H1 (cell line): ENCODE measurements around the gene SNX15. TPM values are rescaled to one million over a fixed set of nuclear protein-coding genes. Genes with fewer than 3 reads are reported as not detected.

ENCODE experiments used
- CTCF ChIA-PET: fragments of 300-600 bp; sonication (Branson Sonifier 250); formaldehyde crosslinking; loops from one replicate; lab custom pipeline; 2021; ENCODE audit not compliant: partially characterized antibody; lab: Charles Lee
- POLR2A ChIA-PET: fragments of 300-600 bp; sonication (Branson Sonifier 250); formaldehyde crosslinking; loops from one replicate; lab custom pipeline; 2021; ENCODE audit warnings: inconsistent platforms; ENCODE audit not compliant: partially characterized antibody; lab: Charles Lee
- DNase-seq, 2 experiments: peaks; one replicate each; pipeline versions ENCODE4 v3.0.0 to v3.0.0-alpha.2; 2010 to 2022; ENCODE audit warnings: low spot score in 2 of 2, low read depth in 1 of 2, mixed read lengths in 1 of 2
- FAIRE-seq: peaks from 2 replicates; lab custom pipeline; 2011; peaks lifted over from hg19 to GRCh38; lab: Jason Lieb, UNC
- H2AFZ ChIP-seq: 2 replicates; pipeline ENCODE4 v1.8.1; 2012; ENCODE audit warnings: low read length, inconsistent platforms
- H2AK5ac ChIP-seq: 2 replicates; pipeline ENCODE4 v1.6.1; 2013; ENCODE audit warnings: low read depth, low read length
- H2BK120ac ChIP-seq: replicated peaks from 2 replicates; pipeline ENCODE3; 2013; ENCODE audit warnings: low read depth, low read length, inconsistent platforms
- H2BK12ac ChIP-seq: 2 replicates; pipeline ENCODE4 v1.6.1; 2013; ENCODE audit warnings: low read depth, low read length
- H2BK15ac ChIP-seq: 2 replicates; pipeline ENCODE4 v1.6.1; 2013; ENCODE audit warnings: low read length
- H2BK20ac ChIP-seq: 2 replicates; pipeline ENCODE4 v1.6.1; 2013; ENCODE audit warnings: low read length
- H2BK5ac ChIP-seq: 2 replicates; pipeline ENCODE4 v1.6.1; 2013; ENCODE audit warnings: low read depth, low read length
- H3K14ac ChIP-seq: 2 replicates; pipeline ENCODE4 v1.6.1; 2013; ENCODE audit warnings: inconsistent platforms; ENCODE audit not compliant: insufficient read length
- H3K18ac ChIP-seq: 2 replicates; pipeline ENCODE4 v1.6.1; 2013; ENCODE audit warnings: low read length; ENCODE audit errors: extremely low read depth
- H3K23ac ChIP-seq: 2 replicates; pipeline ENCODE4 v1.6.1; 2013; ENCODE audit warnings: inconsistent platforms; ENCODE audit not compliant: insufficient read length
- H3K23me2 ChIP-seq: 2 replicates; pipeline ENCODE4 v1.6.1; 2013; ENCODE audit warnings: low read depth, low read length
- H3K27ac ChIP-seq: 2 replicates; pipeline ENCODE4 v1.6.1; 2011; ENCODE audit warnings: low read depth, low read length, inconsistent platforms
- H3K27me3 ChIP-seq, 4 experiments: replicated peaks in 1 of 4; 1 replicate in 1 of 4; 2 replicates in 3 of 4; pipeline versions ENCODE4 v1.6.1 to v1.8.1; 2011 to 2013; ENCODE audit warnings: low read length in 3 of 4, mild to moderate bottlenecking in 3 of 4, inconsistent platforms in 2 of 4, mixed read lengths in 2 of 4, moderate library complexity in 1 of 4; ENCODE audit not compliant: control insufficient read depth in 3 of 4, insufficient read depth in 3 of 4; ENCODE audit errors: extremely low read depth in 1 of 4
- H3K36me3 ChIP-seq, 4 experiments: 2 replicates each; pipeline versions ENCODE4 v1.6.1 to v1.8.1; 2011 to 2013; ENCODE audit warnings: mild to moderate bottlenecking in 4 of 4, low read length in 3 of 4, moderate library complexity in 2 of 4, control low read depth in 1 of 4, inconsistent platforms in 1 of 4; ENCODE audit not compliant: insufficient read depth in 4 of 4, control insufficient read depth in 2 of 4
- H3K4ac ChIP-seq: replicated peaks from 2 replicates; pipeline ENCODE3; 2013; ENCODE audit warnings: low read length, low read depth, mixed read lengths, inconsistent platforms; ENCODE audit not compliant: insufficient read length
- H3K4me1 ChIP-seq, 4 experiments: replicated peaks in 1 of 4; 1 replicate in 1 of 4; 2 replicates in 3 of 4; pipeline versions ENCODE4 v1.6.1 to v1.8.1; 2011 to 2013; ENCODE audit warnings: low read length in 3 of 4, inconsistent platforms in 2 of 4, mixed read lengths in 1 of 4; ENCODE audit not compliant: insufficient read depth in 4 of 4, control insufficient read depth in 3 of 4
- H3K4me2 ChIP-seq, 2 experiments: 2 replicates each; pipeline versions ENCODE4 v1.6.1 to v1.8.1; 2011 to 2013; ENCODE audit warnings: low read depth in 2 of 2, low read length in 2 of 2, control low read depth in 1 of 2, inconsistent platforms in 1 of 2, mild to moderate bottlenecking in 1 of 2; ENCODE audit not compliant: insufficient read depth in 1 of 2
- H3K4me3 ChIP-seq, 4 experiments: fragments of 200-600, 300-600 bp in 1 of 4; sonication (generic), shearing (Covaris generic), sonication (Bioruptor Twin) in 1 of 4; 2 replicates each; pipeline versions ENCODE4 v1.5.1 to v1.8.1; 2011 to 2016; ENCODE audit warnings: low read length in 4 of 4, low read depth in 3 of 4, control low read depth in 2 of 4, inconsistent platforms in 2 of 4, mild to moderate bottlenecking in 2 of 4, mixed read lengths in 1 of 4, moderate library complexity in 1 of 4; ENCODE audit not compliant: insufficient read depth in 2 of 4; ENCODE audit errors: extremely low read depth in 1 of 4
- H3K56ac ChIP-seq: replicated peaks from 2 replicates; pipeline ENCODE3; 2013; ENCODE audit warnings: low read depth, mild to moderate bottlenecking, mixed read lengths, low read length, inconsistent platforms; ENCODE audit not compliant: insufficient read length
- H3K79me1 ChIP-seq: 2 replicates; pipeline ENCODE4 v1.6.1; 2013; ENCODE audit warnings: low read depth, low read length, control low read depth
- H3K79me2 ChIP-seq, 2 experiments: 2 replicates each; pipeline versions ENCODE4 v1.6.1 to v1.8.1; 2012 to 2013; ENCODE audit warnings: low read length in 2 of 2, mild to moderate bottlenecking in 2 of 2, inconsistent platforms in 1 of 2; ENCODE audit not compliant: insufficient read depth in 2 of 2, control insufficient read depth in 1 of 2
- H3K9ac ChIP-seq, 4 experiments: replicated peaks in 1 of 4; 1 replicate in 1 of 4; 2 replicates in 3 of 4; pipeline versions ENCODE4 v1.6.1 to v1.8.1; 2011 to 2013; ENCODE audit warnings: low read depth in 3 of 4, low read length in 3 of 4, control low read depth in 2 of 4, mild to moderate bottlenecking in 2 of 4, moderate library complexity in 2 of 4, inconsistent platforms in 1 of 4; ENCODE audit errors: extremely low read depth in 1 of 4
- H3K9me3 ChIP-seq, 2 experiments: 2 replicates each; pipeline versions ENCODE4 v1.6.1 to v1.8.1; 2012 to 2013; ENCODE audit warnings: mild to moderate bottlenecking in 2 of 2, moderate library complexity in 2 of 2, control low read depth in 1 of 2, inconsistent platforms in 1 of 2, low read depth in 1 of 2, low read length in 1 of 2, mixed read lengths in 1 of 2; ENCODE audit not compliant: insufficient read depth in 2 of 2
- H4K20me1 ChIP-seq, 2 experiments: replicated peaks in 1 of 2; 2 replicates each; pipeline versions ENCODE3 to v1.8.1; 2011 to 2013; ENCODE audit warnings: inconsistent platforms in 2 of 2, low read length in 2 of 2, mild to moderate bottlenecking in 1 of 2; ENCODE audit not compliant: insufficient read depth in 2 of 2, control insufficient read depth in 1 of 2
- H4K5ac ChIP-seq: 2 replicates; pipeline ENCODE4 v1.6.1; 2013; ENCODE audit warnings: low read length, low read depth, mixed read lengths, inconsistent platforms; ENCODE audit not compliant: insufficient read length
- H4K8ac ChIP-seq: 2 replicates; pipeline ENCODE4 v1.8.0; 2013; ENCODE audit warnings: mild to moderate bottlenecking, moderate library complexity, low read length, inconsistent platforms; ENCODE audit not compliant: insufficient read depth; ENCODE audit errors: extremely low read depth
- H4K91ac ChIP-seq: replicated peaks from 2 replicates; pipeline ENCODE3; 2013; ENCODE audit warnings: low read length, mixed read lengths, inconsistent platforms; ENCODE audit not compliant: insufficient read length
- ATF2 ChIP-seq: IDR thresholded peaks from 2 replicates; pipeline ENCODE4 v1.6.1; 2012; ENCODE audit warnings: low read length, inconsistent platforms
- CHD2 ChIP-seq: IDR thresholded peaks from 2 replicates; pipeline ENCODE4 v1.6.1; 2012; ENCODE audit warnings: low read length, improper control_type of control experiment
- EGR1 ChIP-seq: IDR thresholded peaks from 2 replicates; pipeline ENCODE4 v1.6.1; 2011; ENCODE audit warnings: low read depth, low read length, borderline replicate concordance
- WGBS, 2 experiments: shearing (Covaris generic) in 1 of 2; methylation state at CpG; one replicate each; pipeline versions ENCODE4 v1.1.6 to v1.1.7; 2013 to 2015; ENCODE audit warnings: low lambda C conversion rate in 2 of 2, mixed read lengths in 2 of 2, inconsistent platforms in 1 of 2, low coverage in 1 of 2, missing lambda C conversion rate in 1 of 2; ENCODE audit not compliant: insufficient replicate concordance in 2 of 2, insufficient coverage in 1 of 2, insufficient read length in 1 of 2; ENCODE audit errors: extremely low coverage in 1 of 2, missing lambda C conversion rate in 1 of 2; 5-methylcytosine and 5-hydroxymethylcytosine counted together
- polyA plus RNA-seq, 7 experiments: library from polyadenylated mRNA; depleted of rRNA in 3 of 7; stranded (reverse) in 5 of 7; unstranded in 2 of 7; fragments of >200 nt in 5 of 7; fragments of 200-250 nt in 2 of 7; gene quantifications; 1 replicate in 5 of 7; 2 replicates in 1 of 7; 4 replicates in 1 of 7; pipeline versions ENCODE4 v1.2.1 to v1.2.3, GENCODE V29; 2011 to 2013; ENCODE audit warnings: missing spikeins in 2 of 7, mixed read lengths in 2 of 7
- total RNA-seq: library from RNA; stranded (reverse); fragmentation: NEBNext Ultra II Directional; extraction: Animal tissue kit (Norgen Biotek cat#: 25700); gene quantifications from 2 replicates; pipeline ENCODE4 v1.2.1, GENCODE V29; 2021
- TF ChIP-seq, protein P1 (sequence below), 3 experiments: IDR thresholded peaks; 1 replicate in 2 of 3; 2 replicates in 1 of 3; pipeline versions ENCODE4 v1.5.1 to v1.6.1; 2011; ENCODE audit warnings: low read length in 3 of 3, mild to moderate bottlenecking in 3 of 3, inconsistent platforms in 2 of 3, low read depth in 1 of 3, moderate library complexity in 1 of 3; ENCODE audit not compliant: insufficient read depth in 1 of 3; ENCODE audit errors: control extremely low read depth in 1 of 3

SNX15 gene
- total and polyA plus RNA-seq, 2 of the 8 experiments (the other 6 are each of a cell fraction or from before 2014, with no cell fraction given) = 13.0 to 18.3 TPM

GRCh38 chr11:65032216-65032615 is 5.0 kb downstream of the SNX15 start:
- no peak overlapping the region for H3K18ac ChIP-seq
- no peak overlapping the region for H4K5ac ChIP-seq
- no peak overlapping the region for H2AFZ ChIP-seq
- no peaks in the 10 kb centered on the region for H3K79me1 ChIP-seq
- H3K27ac ChIP-seq = no peak overlapping the region
- H3K23ac ChIP-seq = no peak overlapping the region
- FAIRE-seq = no peak
- no peak overlapping the region for H3K14ac ChIP-seq
- H2BK120ac ChIP-seq = no peak overlapping the region
- no peak overlapping the region for H4K8ac ChIP-seq
- POLR2A ChIA-PET = interaction anchor here (1.8 kb wide), 2 partner anchors 9 to 48 kb away, joined by 4 to 10 read pairs; partner anchors contain the start of gene SAC3D1
- H2BK20ac ChIP-seq = no peak overlapping the region
- no peak overlapping the region for H2BK12ac ChIP-seq
- H3K9me3 ChIP-seq = no peaks in the 10 kb centered on the region
- H4K91ac ChIP-seq = no peak overlapping the region
- no peaks in the 10 kb centered on the region; a peak in 2 of 7 replicates for H3K4me1 ChIP-seq
- H3K4ac ChIP-seq = no peak overlapping the region
- H3K79me2 ChIP-seq = no peaks in the 10 kb centered on the region
- no peak overlapping the region for H3K4me2 ChIP-seq
- 87% methylated on average over 13 of the region's 13 CpGs; no CpG with 5 or more reads in 1 of the 2 experiments for WGBS, 2 experiments
- H3K36me3 ChIP-seq = no peaks in the 10 kb centered on the region; a peak in 2 of 8 replicates
- no peak overlapping the region for H2AK5ac ChIP-seq
- CTCF ChIA-PET = interaction anchor here (0.7 to 3.1 kb wide), 4 partner anchors 19 to 45 kb away, joined by 3 to 12 read pairs (median 5); partner anchors contain the start of gene ARL2
- H3K27me3 ChIP-seq = no peaks in the 10 kb centered on the region
- no peak overlapping the region for H3K4me3 ChIP-seq
- H3K9ac ChIP-seq = no peak overlapping the region
- DNase-seq = no peak
- no peaks in the 10 kb centered on the region for H4K20me1 ChIP-seq
- H2BK15ac ChIP-seq = no peak overlapping the region
- no peaks in the 10 kb centered on the region for H3K23me2 ChIP-seq
- no peak overlapping the region for H3K56ac ChIP-seq
- no peak for TF ChIP-seq ATF2
- TF ChIP-seq, protein P1, sequence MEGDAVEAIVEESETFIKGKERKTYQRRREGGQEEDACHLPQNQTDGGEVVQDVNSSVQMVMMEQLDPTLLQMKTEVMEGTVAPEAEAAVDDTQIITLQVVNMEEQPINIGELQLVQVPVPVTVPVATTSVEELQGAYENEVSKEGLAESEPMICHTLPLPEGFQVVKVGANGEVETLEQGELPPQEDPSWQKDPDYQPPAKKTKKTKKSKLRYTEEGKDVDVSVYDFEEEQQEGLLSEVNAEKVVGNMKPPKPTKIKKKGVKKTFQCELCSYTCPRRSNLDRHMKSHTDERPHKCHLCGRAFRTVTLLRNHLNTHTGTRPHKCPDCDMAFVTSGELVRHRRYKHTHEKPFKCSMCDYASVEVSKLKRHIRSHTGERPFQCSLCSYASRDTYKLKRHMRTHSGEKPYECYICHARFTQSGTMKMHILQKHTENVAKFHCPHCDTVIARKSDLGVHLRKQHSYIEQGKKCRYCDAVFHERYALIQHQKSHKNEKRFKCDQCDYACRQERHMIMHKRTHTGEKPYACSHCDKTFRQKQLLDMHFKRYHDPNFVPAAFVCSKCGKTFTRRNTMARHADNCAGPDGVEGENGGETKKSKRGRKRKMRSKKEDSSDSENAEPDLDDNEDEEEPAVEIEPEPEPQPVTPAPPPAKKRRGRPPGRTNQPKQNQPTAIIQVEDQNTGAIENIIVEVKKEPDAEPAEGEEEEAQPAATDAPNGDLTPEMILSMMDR (IDR thresholded peaks at IDR 0.05; ENCODE audit: control extremely low read depth in 1 of 3, insufficient read depth in 1 of 3, low read depth in 1 of 3, low read length in 3 of 3) = peak in 1 of 3 experiments; percentile 4; a peak in 1 of 4 replicates
- TF ChIP-seq CHD2 = no peak
- no peak for TF ChIP-seq EGR1
- TF ChIP-seq, all 59 proteins: peak for 1
- no peak overlapping the region for H2BK5ac ChIP-seq
